ENCODE data around the gene PLCG2.

DNA sequence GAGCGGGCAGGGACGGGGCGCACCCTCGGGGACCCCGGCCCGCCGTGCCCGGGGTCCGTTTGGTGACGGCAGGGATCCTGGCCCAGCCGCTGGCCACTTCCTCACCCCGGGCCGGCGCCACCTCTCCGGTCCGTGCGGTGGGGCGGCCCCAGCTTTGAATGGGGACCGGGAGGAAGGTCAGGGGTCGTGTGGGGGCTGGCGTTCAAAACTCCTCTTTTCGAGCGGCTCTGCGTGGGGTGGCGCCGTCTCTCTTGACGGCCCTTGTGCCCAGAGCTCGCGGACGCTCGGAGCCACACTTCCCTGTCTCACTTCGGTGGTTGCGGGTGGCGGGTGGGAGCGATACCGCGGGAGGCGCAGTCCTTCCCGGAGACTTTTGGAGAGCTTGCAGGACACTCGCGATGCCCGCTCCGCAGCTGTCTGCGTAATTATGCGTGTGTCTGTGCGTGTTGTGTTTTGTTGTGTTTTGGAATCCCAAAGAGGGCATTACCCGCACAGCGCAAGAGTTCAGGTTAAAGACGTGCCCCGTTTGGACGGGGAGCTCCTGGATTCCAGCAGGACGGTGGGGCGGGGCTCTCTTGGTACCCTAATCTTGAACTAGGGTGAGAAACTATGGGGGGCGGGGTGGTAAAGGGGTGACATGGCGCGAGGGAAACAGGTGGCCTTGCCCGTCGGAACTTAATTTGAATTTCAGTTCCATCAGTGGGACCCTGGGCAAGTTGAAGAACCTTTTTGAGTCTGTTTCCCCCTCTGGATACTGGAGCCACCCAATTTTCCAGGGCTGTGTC is 637 bp downstream of the PLCG2 start:
- no peak for TF ChIP-seq FOXK2 (IDR thresholded peaks at IDR 0.05)
- TF ChIP-seq HDGF (IDR thresholded peaks at IDR 0.05; ENCODE audit: borderline replicate concordance) = no peak
